WTC11 (cell line): ENCODE measurements around the gene PPCDC. TPM values are rescaled to one million over a fixed set of nuclear protein-coding genes. Genes with fewer than 3 reads are reported as not detected.

ENCODE experiments used
- ATAC-seq: fragments of 200-7000 bp; cut with Tn5 transposase; 2 replicates; pipeline ENCODE4 v1.10.0; 2021; ENCODE audit warnings: mild to moderate bottlenecking, moderate library complexity
- CTCF ChIA-PET: fragments of 300-600 bp; sonication (Branson Sonifier 250); formaldehyde crosslinking; loops from one replicate; lab custom pipeline; 2021; ENCODE audit warnings: antibody characterized with exemption; lab: Charles Lee
- POLR2A ChIA-PET: fragments of 350-600 bp; sonication (Branson Sonifier 250); formaldehyde crosslinking; loops from one replicate; lab custom pipeline; 2021; ENCODE audit warnings: antibody characterized with exemption; lab: Charles Lee
- DNase-seq: peaks from one replicate; pipeline ENCODE4 v3.0.0; 2021; ENCODE audit warnings: low spot score
- H3K27ac Mint-ChIP-seq: 2 replicates; pipeline ENCODE4 v1.8.0; 2021; ENCODE audit warnings: mixed read lengths
- H3K27me3 Mint-ChIP-seq: 2 replicates; pipeline ENCODE4 v1.8.0; 2021; ENCODE audit warnings: low read depth, mild to moderate bottlenecking, moderate library complexity, mixed read lengths
- H3K36me3 Mint-ChIP-seq: 2 replicates; pipeline ENCODE4 v1.8.0; 2021; ENCODE audit warnings: mixed read lengths
- H3K4me1 Mint-ChIP-seq: 2 replicates; pipeline ENCODE4 v1.8.0; 2022; ENCODE audit warnings: mixed read lengths
- H3K4me3 Mint-ChIP-seq: 2 replicates; pipeline ENCODE4 v1.8.0; 2021; ENCODE audit warnings: mild to moderate bottlenecking, moderate library complexity, mixed read lengths
- H3K9me3 Mint-ChIP-seq: 2 replicates; pipeline ENCODE4 v1.8.0; 2021; ENCODE audit warnings: mixed read lengths
- AR ChIP-seq: fragments of 250-450 bp; sonication (Bioruptor Pico); IDR thresholded peaks from 2 replicates; pipeline ENCODE4 v1.9.0; 2021; ENCODE audit warnings: mild to moderate bottlenecking
- E2F4 ChIP-seq: sonication (generic); formaldehyde crosslinking; IDR thresholded peaks from 2 replicates; pipeline ENCODE4 v1.8.1; 2022; ENCODE audit warnings: low read depth, mild to moderate bottlenecking, moderate library complexity, missing genetic modification reagents, borderline replicate concordance
- FOXP4 ChIP-seq: sonication (generic); formaldehyde crosslinking; IDR thresholded peaks from 2 replicates; pipeline ENCODE4 v1.8.0; 2022; ENCODE audit warnings: mild to moderate bottlenecking, missing genetic modification reagents
- HMGA2 ChIP-seq: fragments of 250-450 bp; sonication (Bioruptor Pico); IDR thresholded peaks from 2 replicates; pipeline ENCODE4 v1.4.0; 2021; ENCODE audit warnings: mild to moderate bottlenecking, moderate library complexity
- KAT7 ChIP-seq: sonication (generic); formaldehyde crosslinking; IDR thresholded peaks from 2 replicates; pipeline ENCODE4 v1.8.1; 2023; ENCODE audit warnings: missing genetic modification reagents, mild to moderate bottlenecking, borderline replicate concordance
- STAT6 ChIP-seq: sonication (generic); formaldehyde crosslinking; conservative IDR thresholded peaks from 2 replicates; pipeline ENCODE4 v1.8.1; 2023; ENCODE audit warnings: mild to moderate bottlenecking, low read depth, missing genetic modification reagents, moderate library complexity
- TCF7 ChIP-seq: sonication (generic); formaldehyde crosslinking; IDR thresholded peaks from 2 replicates; pipeline ENCODE4 v1.8.0; 2022; ENCODE audit warnings: mild to moderate bottlenecking, low read depth, missing genetic modification reagents, moderate library complexity
- USF2 ChIP-seq: sonication (generic); formaldehyde crosslinking; IDR thresholded peaks from 2 replicates; pipeline ENCODE4 v1.8.1; 2023; ENCODE audit warnings: mild to moderate bottlenecking, missing genetic modification reagents, moderate library complexity
- ZNF232 ChIP-seq: sonication (generic); formaldehyde crosslinking; IDR thresholded peaks from 2 replicates; pipeline ENCODE4 v1.8.0; 2022; ENCODE audit warnings: mild to moderate bottlenecking, missing genetic modification reagents
- ZSCAN18 ChIP-seq: fragments of 250-450 bp; sonication (Bioruptor Pico); IDR thresholded peaks from 2 replicates; pipeline ENCODE4 v2.1.2; 2022; ENCODE audit warnings: mild to moderate bottlenecking, moderate library complexity
- total RNA-seq: library from RNA; stranded (reverse); gene quantifications from 3 replicates; pipeline ENCODE4 v1.2.3, GENCODE V29; 2021

PPCDC gene
- total RNA-seq, 1 experiment from 2014 or later = 30.1 TPM

GRCh38 chr15:75097939-75098338 is 74.5 kb downstream of the PPCDC start (continued):
- no peak for TF ChIP-seq AR
- no peak for TF ChIP-seq STAT6 (CRISPR knock-in tag)
- TF ChIP-seq E2F4 (CRISPR knock-in tag) = no peak
- TF ChIP-seq FOXP4 (CRISPR knock-in tag) = no peak
- TF ChIP-seq KAT7 (CRISPR knock-in tag) = no peak
- TF ChIP-seq ZSCAN18 (CRISPR knock-in tag) = no peak
- TF ChIP-seq HMGA2 (CRISPR knock-in tag) = no peak
- TF ChIP-seq ZNF232 (CRISPR knock-in tag) = no peak

GRCh38 chr15:75098404-75098803 is 75.0 kb downstream of the PPCDC start:
- ChIA-PET POLR2A (no interaction called here), CTCF (interaction anchor here (1.0 to 1.6 kb wide), 2 partner anchors 103 to 209 kb away, joined by 3 to 5 read pairs; partner anchors contain the start of gene C15orf39)
- H3K27ac Mint-ChIP-seq = no peak overlapping the region
- H3K36me3 Mint-ChIP-seq = no peaks in the 10 kb centered on the region
- H3K4me3 Mint-ChIP-seq = no peak overlapping the region
- no peak for TF ChIP-seq USF2
- TF ChIP-seq TCF7 (CRISPR knock-in tag) = no peak
- H3K4me1 Mint-ChIP-seq = no peaks in the 10 kb centered on the region
- H3K9me3 Mint-ChIP-seq = peaks cover 6% of the 10 kb centered on the region; the same call in 1 of the 2 replicates
- H3K27me3 Mint-ChIP-seq = peaks cover 2% of the 10 kb centered on the region; the same call in 1 of the 2 replicates
- ATAC-seq = no peak
- DNase-seq = no peak

Other genes with a start within 250 kb of the PPCDC start
- 55.1 to 55.9 TPM (median 55.3 TPM) in 3 replicates for gene CSK, start 241.5 kb upstream of the PPCDC start, total RNA-seq
- gene LMAN1L, start 210.8 kb upstream of the PPCDC start, total RNA-seq = not detected in 3 replicates
- gene CPLX3, start 197.0 kb upstream of the PPCDC start, total RNA-seq = 0.09 to 0.21 TPM (median 0.09 TPM) in 3 replicates
- 34.4 to 38.9 TPM (median 37.4 TPM) in 3 replicates for gene ULK3, start 180.4 kb upstream of the PPCDC start, total RNA-seq
- gene SCAMP2, start 150.2 kb upstream of the PPCDC start, total RNA-seq = 38.0 to 47.0 TPM (median 39.0 TPM) in 3 replicates
- gene MPI, start 133.5 kb upstream of the PPCDC start, total RNA-seq = 36.3 to 65.1 TPM (median 59.8 TPM) in 3 replicates
- gene FAM219B, start 116.7 kb upstream of the PPCDC start, total RNA-seq = 67.3 to 99.6 TPM (median 87.8 TPM) in 3 replicates
- 336 to 355 TPM (median 354 TPM) in 3 replicates for gene COX5A, start 85.5 kb upstream of the PPCDC start, total RNA-seq
- 28.3 to 31.3 TPM (median 29.0 TPM) in 3 replicates for gene RPP25, start 66.8 kb upstream of the PPCDC start, total RNA-seq
- gene SCAMP5, start 28.0 kb upstream of the PPCDC start, total RNA-seq = 65.7 to 70.1 TPM (median 67.0 TPM) in 3 replicates
- 39.9 to 52.8 TPM (median 41.6 TPM) in 3 replicates for gene C15orf39, start 178.3 kb downstream of the PPCDC start, total RNA-seq
- 0.52 to 0.60 TPM (median 0.55 TPM) in 3 replicates for gene GOLGA6C, start 234.7 kb downstream of the PPCDC start, total RNA-seq